AG04449 (cell line): ENCODE measurements around the gene ZNF500.

Experiments used
- CTCF ChIA-PET: fragments of 350-600 bp; formaldehyde crosslinking; extraction: SDS; loops from one replicate; lab custom pipeline; 2021; ENCODE audit warnings: antibody characterized with exemption; lab: Yijun Ruan, JAX
- POLR2A ChIA-PET: fragments of 400-600, 350-600 bp; formaldehyde crosslinking; extraction: SDS; loops from one replicate; lab custom pipeline; 2020; ENCODE audit warnings: antibody characterized with exemption, inconsistent platforms; lab: Yijun Ruan, JAX
- DNase-seq: peaks from one replicate; pipeline ENCODE4 v3.0.0-alpha.2; 2010; ENCODE audit warnings: low read depth, low spot score
- H3K4me3 ChIP-seq: 2 replicates; pipeline ENCODE4 v1.5.1; 2011; ENCODE audit warnings: low read depth, mild to moderate bottlenecking, control low read depth, low read length
- TF ChIP-seq, protein P1 (sequence below): IDR thresholded peaks from one replicate; pipeline ENCODE4 v1.5.1; 2011; ENCODE audit warnings: mild to moderate bottlenecking, moderate library complexity, low read length, control low read depth, inconsistent platforms; ENCODE audit not compliant: insufficient read depth; ENCODE audit errors: missing control alignments

The ZNF500 gene

DNA sequence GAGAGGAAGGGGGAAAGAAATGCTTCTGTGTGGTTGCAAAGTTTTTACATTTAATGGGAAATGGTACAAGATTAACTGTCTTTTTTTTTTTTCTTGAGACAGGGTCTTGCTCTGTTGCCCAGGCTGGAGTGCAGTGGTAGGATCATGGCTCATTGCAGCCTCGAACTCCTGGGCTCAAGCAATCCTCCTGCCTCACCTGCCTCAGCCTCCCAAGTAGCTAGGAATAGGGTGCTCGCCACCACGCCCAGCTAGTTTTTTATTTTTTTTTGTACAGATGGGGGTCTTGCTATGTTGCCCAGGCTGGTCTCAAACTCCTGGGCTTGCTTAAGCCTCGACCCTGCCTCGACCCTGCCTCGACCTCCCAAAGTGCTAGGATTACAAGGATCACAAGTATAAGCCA is 39.3 kb upstream of the ZNF500 start:
- TF ChIP-seq, protein P1, sequence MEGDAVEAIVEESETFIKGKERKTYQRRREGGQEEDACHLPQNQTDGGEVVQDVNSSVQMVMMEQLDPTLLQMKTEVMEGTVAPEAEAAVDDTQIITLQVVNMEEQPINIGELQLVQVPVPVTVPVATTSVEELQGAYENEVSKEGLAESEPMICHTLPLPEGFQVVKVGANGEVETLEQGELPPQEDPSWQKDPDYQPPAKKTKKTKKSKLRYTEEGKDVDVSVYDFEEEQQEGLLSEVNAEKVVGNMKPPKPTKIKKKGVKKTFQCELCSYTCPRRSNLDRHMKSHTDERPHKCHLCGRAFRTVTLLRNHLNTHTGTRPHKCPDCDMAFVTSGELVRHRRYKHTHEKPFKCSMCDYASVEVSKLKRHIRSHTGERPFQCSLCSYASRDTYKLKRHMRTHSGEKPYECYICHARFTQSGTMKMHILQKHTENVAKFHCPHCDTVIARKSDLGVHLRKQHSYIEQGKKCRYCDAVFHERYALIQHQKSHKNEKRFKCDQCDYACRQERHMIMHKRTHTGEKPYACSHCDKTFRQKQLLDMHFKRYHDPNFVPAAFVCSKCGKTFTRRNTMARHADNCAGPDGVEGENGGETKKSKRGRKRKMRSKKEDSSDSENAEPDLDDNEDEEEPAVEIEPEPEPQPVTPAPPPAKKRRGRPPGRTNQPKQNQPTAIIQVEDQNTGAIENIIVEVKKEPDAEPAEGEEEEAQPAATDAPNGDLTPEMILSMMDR = no peak
- ChIA-PET POLR2A (no interaction called here), CTCF (interaction anchor here (1.2 kb wide), 1 partner anchor 150 kb away, joined by 3 read pairs; no protein-coding TSS in a partner anchor)
- no peak for DNase-seq
- no peak overlapping the region for H3K4me3 ChIP-seq

DNA sequence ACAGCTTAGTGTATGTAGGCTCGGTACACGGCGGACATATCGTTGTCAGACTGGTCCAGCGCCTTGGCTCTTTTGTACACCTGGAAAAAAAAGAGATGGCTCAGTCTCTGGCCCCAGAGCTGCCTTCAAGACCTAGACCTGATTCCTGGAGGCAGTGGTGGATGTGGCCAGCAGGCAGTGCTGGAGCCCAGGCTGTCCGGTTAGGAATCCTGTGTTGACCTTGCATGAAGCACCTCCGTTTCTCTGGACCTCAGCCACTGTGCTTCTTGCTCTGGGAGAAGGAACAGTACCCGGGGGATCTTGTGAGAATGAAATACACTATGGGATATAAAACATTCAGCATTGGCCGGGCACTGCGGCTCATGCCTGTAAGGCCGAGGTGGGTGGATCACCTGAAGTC is 38.3 kb upstream of the ZNF500 start:
- ChIA-PET POLR2A (no interaction called here), CTCF (interaction anchor here (1.2 kb wide), 1 partner anchor 151 kb away, joined by 3 read pairs; no protein-coding TSS in a partner anchor)
- no peak for DNase-seq
- TF ChIP-seq, protein P1 = no peak
- H3K4me3 ChIP-seq = no peak overlapping the region

DNA sequence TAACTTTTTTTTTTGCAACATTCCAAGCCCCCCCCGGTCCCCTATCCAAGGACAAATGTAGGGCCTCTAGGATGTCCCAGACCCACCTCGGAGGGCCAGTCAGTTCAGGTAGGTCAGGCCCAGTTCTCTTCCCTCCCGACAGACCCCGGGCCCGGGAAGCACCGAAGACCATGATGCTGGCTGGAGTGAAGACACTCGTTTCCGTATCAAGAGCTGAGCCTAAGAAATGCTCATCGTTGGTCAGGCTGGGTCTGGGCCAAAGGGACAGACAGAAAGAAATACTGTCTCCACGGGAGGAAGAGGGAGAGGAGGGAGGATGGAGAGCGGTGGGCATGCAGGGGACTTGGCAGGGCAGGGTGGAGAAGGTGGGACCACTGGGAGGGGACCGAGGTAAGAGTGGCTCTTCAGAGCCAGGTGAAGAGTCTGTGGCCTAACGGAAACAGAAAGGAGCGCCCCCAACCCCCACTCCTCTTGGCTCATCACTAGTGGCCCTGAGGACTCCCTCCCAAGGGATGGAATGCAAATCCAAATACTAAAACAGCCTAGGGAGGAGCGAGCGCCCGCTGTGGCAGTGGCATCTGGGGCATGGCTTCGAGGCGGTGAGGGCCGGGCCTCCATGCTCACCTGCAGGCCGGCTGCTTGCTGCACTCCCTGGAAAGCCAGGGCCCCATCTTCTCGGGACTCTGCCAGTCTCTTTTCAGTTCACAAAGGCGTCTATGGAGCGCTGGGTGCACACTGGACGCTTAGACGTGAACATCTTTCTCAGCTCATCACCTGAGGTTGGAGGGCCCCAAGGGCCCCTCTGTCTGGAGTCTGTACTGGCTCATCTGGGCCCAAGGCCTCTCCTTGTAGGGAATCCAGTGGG is 37.2 kb upstream of the ZNF500 start:
- TF ChIP-seq, protein P1 = no peak
- no peak overlapping the region for H3K4me3 ChIP-seq
- POLR2A ChIA-PET = interaction anchor here (0.6 kb wide), 1 partner anchor 18 kb away, joined by 3 read pairs; no protein-coding TSS in a partner anchor
- no peak for DNase-seq
- CTCF ChIA-PET = no interaction called here

DNA sequence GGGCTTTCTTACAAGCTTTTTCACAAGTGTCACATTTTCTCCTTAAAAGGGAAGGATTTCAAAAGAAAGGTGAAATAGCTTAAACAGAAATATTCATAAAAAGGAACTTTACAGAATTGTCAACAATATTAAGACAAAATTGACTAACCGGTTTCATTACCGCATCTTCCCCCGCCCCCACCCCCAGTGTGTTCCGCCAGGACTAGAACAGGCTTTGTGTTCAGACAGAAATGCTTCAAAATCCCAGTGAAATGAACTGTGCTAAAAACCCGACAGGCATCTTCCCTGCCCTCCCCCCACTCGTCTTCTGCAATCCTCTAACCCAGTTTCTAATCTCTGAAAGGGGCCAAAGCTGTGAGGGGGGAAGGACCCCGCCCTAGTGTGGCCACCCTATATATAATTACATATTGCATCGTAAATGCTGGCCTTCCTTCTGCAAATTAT is 36.5 kb upstream of the ZNF500 start:
- ChIA-PET POLR2A (interaction anchor here (0.6 to 2.1 kb wide), 4 partner anchors 19 to 71 kb away, joined by 3 to 8 read pairs (median 3); partner anchors contain the start of genes ANKS3 and DNAAF8), CTCF (interaction anchor here (2.0 kb wide), 1 partner anchor 152 kb away, joined by 15 read pairs; no protein-coding TSS in a partner anchor)
- no peak overlapping the region for H3K4me3 ChIP-seq
- TF ChIP-seq, protein P1 = no peak
- no peak for DNase-seq

DNA sequence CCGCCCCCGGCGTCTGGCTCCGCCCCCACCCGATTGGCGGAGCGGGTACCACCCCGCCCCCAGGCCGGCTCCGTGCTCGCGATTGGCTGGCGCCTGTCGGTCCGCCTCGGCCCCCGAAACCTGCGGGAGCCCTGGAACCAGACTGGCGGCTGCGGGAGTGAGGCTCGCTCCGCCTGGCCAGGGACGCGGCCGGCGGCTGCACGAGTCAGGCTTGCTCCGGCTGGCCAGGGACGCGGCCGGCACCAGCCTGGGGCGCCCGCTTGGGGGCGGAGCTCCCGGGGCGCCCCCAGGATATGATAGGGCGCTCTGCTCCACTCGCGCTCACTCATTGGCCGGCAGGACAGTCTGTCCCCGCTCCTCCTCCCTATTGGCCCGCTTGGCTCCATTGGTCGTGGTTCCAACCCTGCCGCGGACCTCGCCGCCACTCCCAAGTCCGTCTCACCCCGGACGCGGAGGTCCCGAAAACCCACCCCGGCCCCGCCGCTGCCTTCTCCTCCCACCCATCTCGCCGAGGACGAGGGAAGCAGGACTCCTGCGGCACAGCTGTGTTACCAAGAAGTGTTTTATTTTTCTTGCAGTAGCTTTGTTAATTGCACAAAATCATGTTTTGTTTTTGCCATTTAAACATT is 35.8 kb upstream of the ZNF500 start:
- POLR2A ChIA-PET = interaction anchor here (0.8 to 2.1 kb wide), 5 partner anchors 17 to 72 kb away, joined by 3 to 8 read pairs (median 3); partner anchors contain the start of genes ANKS3 and DNAAF8

More for the DNA sequence above, 35.8 kb upstream of the ZNF500 start:
- H3K4me3 ChIP-seq = peak overlapping the region; percentile 80
- CTCF ChIA-PET = interaction anchor here (2.0 kb wide), 1 partner anchor 153 kb away, joined by 15 read pairs; no protein-coding TSS in a partner anchor
- peak; percentile 37 for DNase-seq
- TF ChIP-seq, protein P1 = no peak
